H9 (cell line): ENCODE results near the gene MPC1. TPM values are rescaled to one million over a fixed set of nuclear protein-coding genes. Genes with fewer than 3 reads are reported as not detected.

Experiments
- DNase-seq: peaks from one replicate; pipeline ENCODE4 v3.0.0-alpha.2; 2017
- H2AFZ ChIP-seq: one replicate; pipeline ENCODE4 v1.6.1; 2013; ENCODE audit warnings: mild to moderate bottlenecking, low read length, control low read depth, moderate library complexity
- H2AK5ac ChIP-seq: 2 replicates; pipeline ENCODE4 v1.6.1; 2013; ENCODE audit warnings: low read length, control low read depth, mixed read lengths; ENCODE audit not compliant: insufficient read length
- H2BK120ac ChIP-seq: one replicate; pipeline ENCODE4 v1.6.1; 2013; ENCODE audit warnings: low read depth, mild to moderate bottlenecking, low read length, control low read depth, inconsistent platforms; ENCODE audit not compliant: poor library complexity, severe bottlenecking
- H2BK12ac ChIP-seq: 2 replicates; pipeline ENCODE4 v1.6.1; 2013; ENCODE audit warnings: low read length, control low read depth, mixed read lengths, low read depth; ENCODE audit not compliant: insufficient read length
- H2BK15ac ChIP-seq: 2 replicates; pipeline ENCODE4 v1.6.1; 2013; ENCODE audit warnings: low read depth, low read length, control low read depth
- H2BK20ac ChIP-seq: one replicate; pipeline ENCODE4 v1.6.1; 2013; ENCODE audit warnings: low read depth, mild to moderate bottlenecking, low read length, control low read depth, inconsistent platforms; ENCODE audit not compliant: poor library complexity, severe bottlenecking
- H2BK5ac ChIP-seq: 2 replicates; pipeline ENCODE4 v1.6.1; 2013; ENCODE audit warnings: low read length, control low read depth, mixed read lengths; ENCODE audit not compliant: insufficient read length
- H3K14ac ChIP-seq: 2 replicates; pipeline ENCODE4 v1.6.1; 2013; ENCODE audit warnings: low read length, control low read depth; ENCODE audit not compliant: insufficient read depth
- H3K18ac ChIP-seq: 2 replicates; pipeline ENCODE4 v1.6.1; 2013; ENCODE audit warnings: low read depth, mild to moderate bottlenecking, mixed read lengths, low read length, control low read depth; ENCODE audit not compliant: insufficient read length
- H3K23ac ChIP-seq: 2 replicates; pipeline ENCODE4 v1.6.1; 2013; ENCODE audit warnings: low read length, control low read depth, mixed read lengths, low read depth; ENCODE audit not compliant: insufficient read length
- H3K23me2 ChIP-seq: 2 replicates; pipeline ENCODE4 v1.6.1; 2013; ENCODE audit warnings: low read depth, mild to moderate bottlenecking, mixed read lengths, low read length, control low read depth; ENCODE audit not compliant: insufficient read length, poor library complexity, severe bottlenecking
- H3K27ac ChIP-seq: 2 replicates; pipeline ENCODE4 v1.5.1; 2013; ENCODE audit warnings: low read length, control low read depth, mixed read lengths, low read depth; ENCODE audit not compliant: insufficient read length
- H3K27me3 ChIP-seq: 2 replicates; pipeline ENCODE4 v1.6.1; 2013; ENCODE audit warnings: low read length, control low read depth, inconsistent platforms; ENCODE audit not compliant: insufficient read depth
- H3K4ac ChIP-seq: 2 replicates; pipeline ENCODE4 v1.6.1; 2013; ENCODE audit warnings: low read depth, mild to moderate bottlenecking, control low read depth, inconsistent platforms, low read length, moderate library complexity
- H3K4me1 ChIP-seq: 2 replicates; pipeline ENCODE4 v1.6.1; 2013; ENCODE audit warnings: low read length, control low read depth, inconsistent platforms; ENCODE audit not compliant: insufficient read depth
- H3K4me2 ChIP-seq: 2 replicates; pipeline ENCODE4 v1.6.1; 2013; ENCODE audit warnings: low read length, control low read depth, mixed read lengths; ENCODE audit not compliant: insufficient read length, insufficient read depth
- H3K56ac ChIP-seq: 2 replicates; pipeline ENCODE4 v1.6.1; 2013; ENCODE audit warnings: low read depth, mild to moderate bottlenecking, mixed read lengths, low read length, control low read depth; ENCODE audit not compliant: insufficient read length
- H3K79me1 ChIP-seq: 2 replicates; pipeline ENCODE4 v1.6.1; 2013; ENCODE audit warnings: low read depth, mild to moderate bottlenecking, moderate library complexity, low read length, control low read depth, inconsistent platforms; ENCODE audit not compliant: insufficient read depth, poor library complexity, severe bottlenecking
- H3K79me2 ChIP-seq: 2 replicates; pipeline ENCODE4 v1.6.1; 2013; ENCODE audit warnings: low read length, control low read depth, inconsistent platforms; ENCODE audit not compliant: insufficient read depth
- H3K9ac ChIP-seq: 2 replicates; pipeline ENCODE4 v1.6.1; 2013; ENCODE audit warnings: low read length, control low read depth, mixed read lengths; ENCODE audit not compliant: insufficient read length; ENCODE audit errors: extremely low read depth
- H3K9me3 ChIP-seq: one replicate; pipeline ENCODE4 v1.6.1; 2013; ENCODE audit warnings: low read depth, low read length, inconsistent platforms; ENCODE audit not compliant: control insufficient read depth
- H3T11ph ChIP-seq: one replicate; pipeline ENCODE4 v1.6.1; 2013; ENCODE audit warnings: mild to moderate bottlenecking, low read length, control low read depth, inconsistent platforms
- H4K20me1 ChIP-seq: one replicate; pipeline ENCODE4 v1.6.1; 2013; ENCODE audit not compliant: control insufficient read depth, insufficient read length, insufficient read depth
- H4K5ac ChIP-seq: 2 replicates; pipeline ENCODE4 v1.6.1; 2013; ENCODE audit warnings: low read depth, mild to moderate bottlenecking, mixed read lengths, low read length, control low read depth; ENCODE audit not compliant: insufficient read length
- H4K8ac ChIP-seq: replicated peaks from 2 replicates; pipeline ENCODE4 v1.6.1; 2013; ENCODE audit warnings: low read length, control low read depth, mixed read lengths, low read depth; ENCODE audit not compliant: insufficient read length
- H4K91ac ChIP-seq: 2 replicates; pipeline ENCODE4 v1.6.1; 2013; ENCODE audit warnings: low read depth, mild to moderate bottlenecking, moderate library complexity, mixed read lengths, low read length, control low read depth; ENCODE audit not compliant: insufficient read length
- H3K27ac Mint-ChIP-seq, 3 experiments: 2 replicates in 2 of 3; 3 replicates in 1 of 3; pipeline ENCODE4 v1.8.0; 2020 to 2021; ENCODE audit warnings: mixed read lengths in 3 of 3, mild to moderate bottlenecking in 1 of 3, moderate library complexity in 1 of 3
- H3K27me3 Mint-ChIP-seq: 2 replicates; pipeline ENCODE4 v1.8.0; 2021; ENCODE audit warnings: low read depth, mild to moderate bottlenecking, moderate library complexity, mixed read lengths
- H3K36me3 Mint-ChIP-seq, 3 experiments: 2 replicates in 2 of 3; 3 replicates in 1 of 3; pipeline ENCODE4 v1.8.0; 2020 to 2021; ENCODE audit warnings: low read depth in 3 of 3, mixed read lengths in 3 of 3; ENCODE audit not compliant: insufficient read depth in 1 of 3
- H3K4me1 Mint-ChIP-seq, 2 experiments: 2 replicates each; pipeline ENCODE4 v1.8.0; 2020; ENCODE audit warnings: mixed read lengths in 2 of 2
- H3K4me3 Mint-ChIP-seq, 2 experiments: 2 replicates in 1 of 2; 3 replicates in 1 of 2; pipeline ENCODE4 v1.8.0; 2020 to 2021; ENCODE audit warnings: mild to moderate bottlenecking in 2 of 2, mixed read lengths in 2 of 2, moderate library complexity in 1 of 2
- H3K9me3 Mint-ChIP-seq, 2 experiments: 2 replicates in 1 of 2; 3 replicates in 1 of 2; pipeline ENCODE4 v1.8.0; 2020; ENCODE audit warnings: mild to moderate bottlenecking in 2 of 2, mixed read lengths in 2 of 2, moderate library complexity in 1 of 2
- WGBS: extraction: QIAGEN DNeasy Blood & Tissue Kit; methylation state at CpG from one replicate; pipeline ENCODE4 v1.1.7; 2013; ENCODE audit warnings: missing lambda C conversion rate, low lambda C conversion rate, mixed read lengths; ENCODE audit not compliant: insufficient read length; ENCODE audit errors: extremely low coverage; 5-methylcytosine and 5-hydroxymethylcytosine counted together
- total RNA-seq: library from RNA; stranded (reverse); gene quantifications from 2 replicates; pipeline ENCODE4 v1.2.1, GENCODE V29; 2021
- TF ChIP-seq, protein P1 (sequence below): fragments of 200-600 bp; sonication (generic); conservative IDR thresholded peaks from 3 replicates; pipeline ENCODE4 v1.8.0; 2021; ENCODE audit warnings: antibody characterized with exemption, mild to moderate bottlenecking

Gene MPC1
- total RNA-seq, 1 experiment from 2014 or later, result 10.0 TPM

DNA sequence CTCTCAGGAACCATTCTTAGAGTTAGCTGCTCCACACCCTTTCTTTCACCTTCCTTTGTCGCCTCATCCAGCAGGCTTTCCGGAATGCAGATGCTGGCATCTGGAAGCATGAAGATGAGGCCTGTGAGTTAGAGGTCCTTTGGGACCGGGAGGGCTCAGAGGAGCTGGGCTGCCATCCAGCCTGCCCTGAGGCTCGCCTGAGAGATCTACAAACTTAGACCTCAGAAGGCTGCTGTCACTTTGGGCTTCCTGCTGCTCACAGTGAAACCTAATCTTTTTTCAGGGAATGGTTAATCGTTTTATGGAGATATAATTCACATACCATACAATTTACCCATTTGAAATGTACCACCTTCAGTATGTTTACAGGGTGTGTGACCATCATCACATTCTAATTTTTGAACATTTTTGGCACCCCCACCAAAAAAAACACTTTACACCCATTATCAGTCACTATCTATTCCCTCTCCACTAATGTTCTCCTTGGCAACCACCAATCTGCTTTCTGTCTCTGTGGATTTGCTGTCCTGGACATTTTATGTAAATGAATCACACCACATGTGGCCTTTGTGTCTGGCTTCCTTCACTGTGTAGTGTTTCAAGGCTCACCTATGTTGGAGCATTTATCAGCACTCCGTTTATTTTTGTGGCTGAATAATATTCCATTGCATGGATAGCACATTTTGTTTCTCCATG is 20.0 kb upstream of the MPC1 start:
- Histone ChIP-seq H3K27ac (no peak overlapping the region), H3K4ac (no peak overlapping the region), H3K4me1 (0 out of 2 replicates have a peak, but pooled peaks cover 2% of the 10 kb centered on the region), H3K9me3 (no peaks in the 10 kb centered on the region), H4K8ac (no peak overlapping the region), H3K79me2 (peaks cover 2% of the 10 kb centered on the region; the same call in 1 of the 2 replicates), H2AK5ac (no peak overlapping the region), H3K79me1 (no peaks in the 10 kb centered on the region), H2BK15ac (no peak overlapping the region), H2BK120ac (no peak overlapping the region), H2BK20ac (no peak overlapping the region), H3K27me3 (no peaks in the 10 kb centered on the region), H2AFZ (no peak overlapping the region), H4K91ac (no peak overlapping the region), H3K56ac (no peak overlapping the region), H4K5ac (no peak overlapping the region), H3K9ac (no peak overlapping the region), H4K20me1 (no peaks in the 10 kb centered on the region), H3K23me2 (no peaks in the 10 kb centered on the region), H3K18ac (no peak overlapping the region), H2BK5ac (no peak overlapping the region), H2BK12ac (no peak overlapping the region), H3K23ac (no peak overlapping the region), H3T11ph (no peak overlapping the region), H3K14ac (no peak overlapping the region), H3K4me2 (no peak overlapping the region)
- WGBS, result no CpG with 5 or more reads among the region's 6 CpGs
- Mint-ChIP-seq H3K36me3 (no peaks in the 10 kb centered on the region), H3K4me3 (no peak overlapping the region), H3K9me3 (peaks cover 0 to 2% of the 10 kb centered on the region in 2 experiments; a peak in 1 of 5 replicates), H3K27ac (no peak overlapping the region), H3K27me3 (peaks cover 11% of the 10 kb centered on the region), H3K4me1 (peaks cover 5 to 6% of the 10 kb centered on the region in 2 experiments)
- DNase-seq, result peak; percentile 11
- TF ChIP-seq, protein P1, sequence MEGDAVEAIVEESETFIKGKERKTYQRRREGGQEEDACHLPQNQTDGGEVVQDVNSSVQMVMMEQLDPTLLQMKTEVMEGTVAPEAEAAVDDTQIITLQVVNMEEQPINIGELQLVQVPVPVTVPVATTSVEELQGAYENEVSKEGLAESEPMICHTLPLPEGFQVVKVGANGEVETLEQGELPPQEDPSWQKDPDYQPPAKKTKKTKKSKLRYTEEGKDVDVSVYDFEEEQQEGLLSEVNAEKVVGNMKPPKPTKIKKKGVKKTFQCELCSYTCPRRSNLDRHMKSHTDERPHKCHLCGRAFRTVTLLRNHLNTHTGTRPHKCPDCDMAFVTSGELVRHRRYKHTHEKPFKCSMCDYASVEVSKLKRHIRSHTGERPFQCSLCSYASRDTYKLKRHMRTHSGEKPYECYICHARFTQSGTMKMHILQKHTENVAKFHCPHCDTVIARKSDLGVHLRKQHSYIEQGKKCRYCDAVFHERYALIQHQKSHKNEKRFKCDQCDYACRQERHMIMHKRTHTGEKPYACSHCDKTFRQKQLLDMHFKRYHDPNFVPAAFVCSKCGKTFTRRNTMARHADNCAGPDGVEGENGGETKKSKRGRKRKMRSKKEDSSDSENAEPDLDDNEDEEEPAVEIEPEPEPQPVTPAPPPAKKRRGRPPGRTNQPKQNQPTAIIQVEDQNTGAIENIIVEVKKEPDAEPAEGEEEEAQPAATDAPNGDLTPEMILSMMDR, result no peak
